GM23338 (cell line): ENCODE measurements around the gene U2SURP. TPM values are rescaled to one million over a fixed set of nuclear protein-coding genes. Genes with fewer than 3 reads are reported as not detected.

Experiments
- ATAC-seq: fragments of 200-7000 bp; cut with Tn5 transposase; 3 replicates; pipeline ENCODE4 v1.9.1; 2020
- DNase-seq: peaks from one replicate; pipeline ENCODE4 v3.0.0-alpha.2; 2015; ENCODE audit warnings: low spot score
- H2AFZ ChIP-seq: fragments of 200-600 bp; sonication (generic); 2 replicates; pipeline ENCODE4 v1.8.0; 2016; ENCODE audit warnings: antibody characterized with exemption, mild to moderate bottlenecking, moderate library complexity
- H3F3A ChIP-seq: fragments of 200-600 bp; sonication (generic); replicated peaks from 2 replicates; pipeline ENCODE4 v1.8.0; 2017; ENCODE audit warnings: antibody characterized with exemption, mixed run types, low read depth
- H3K27ac ChIP-seq: fragments of 200-600 bp; sonication (generic); 2 replicates; pipeline ENCODE4 v1.6.1; 2016; ENCODE audit warnings: low read depth
- H3K27me3 ChIP-seq: fragments of 200-600 bp; sonication (generic); 2 replicates; pipeline ENCODE4 v1.8.0; 2016; ENCODE audit warnings: mild to moderate bottlenecking, mixed run types, moderate library complexity; ENCODE audit not compliant: insufficient read depth
- H3K36me3 ChIP-seq: fragments of 200-600 bp; sonication (generic); 2 replicates; pipeline ENCODE4 v1.8.0; 2016; ENCODE audit warnings: mild to moderate bottlenecking; ENCODE audit not compliant: insufficient read depth
- H3K4me1 ChIP-seq: fragments of 200-600 bp; sonication (generic); 2 replicates; pipeline ENCODE4 v1.8.0; 2016; ENCODE audit warnings: mild to moderate bottlenecking, moderate library complexity; ENCODE audit not compliant: insufficient read depth
- H3K4me2 ChIP-seq: fragments of 200-600 bp; sonication (generic); 2 replicates; pipeline ENCODE4 v1.7.1; 2017; ENCODE audit warnings: mixed run types
- H3K4me3 ChIP-seq: fragments of 200-600 bp; sonication (generic); 2 replicates; pipeline ENCODE4 v1.6.1; 2016; ENCODE audit warnings: mixed run types
- H3K79me2 ChIP-seq: fragments of 200-600 bp; sonication (generic); replicated peaks from 2 replicates; pipeline ENCODE4 v1.8.0; 2017; ENCODE audit warnings: mild to moderate bottlenecking; ENCODE audit not compliant: insufficient read depth
- H3K9me2 ChIP-seq: fragments of 200-600 bp; sonication (generic); 2 replicates; pipeline ENCODE4 v1.8.0; 2017; ENCODE audit not compliant: insufficient read depth
- H4K20me1 ChIP-seq: fragments of 200-600 bp; sonication (generic); replicated peaks from 2 replicates; pipeline ENCODE4 v1.8.0; 2017; ENCODE audit warnings: mild to moderate bottlenecking; ENCODE audit not compliant: insufficient read depth
- H3K27ac Mint-ChIP-seq: 2 replicates; pipeline ENCODE4 v1.8.0; 2020; ENCODE audit warnings: inconsistent platforms, mild to moderate bottlenecking, moderate library complexity, mixed read lengths
- H3K27me3 Mint-ChIP-seq: 3 replicates; pipeline ENCODE4 v1.8.0; 2022; ENCODE audit warnings: low read depth, mild to moderate bottlenecking, moderate library complexity, mixed read lengths, inconsistent platforms; ENCODE audit not compliant: insufficient read depth, poor library complexity
- H3K36me3 Mint-ChIP-seq: 3 replicates; pipeline ENCODE4 v1.8.0; 2021; ENCODE audit warnings: low read depth, mild to moderate bottlenecking, inconsistent platforms, moderate library complexity, mixed read lengths
- H3K4me1 Mint-ChIP-seq: 3 replicates; pipeline ENCODE4 v1.8.0; 2020; ENCODE audit warnings: mild to moderate bottlenecking, inconsistent platforms, mixed read lengths
- H3K4me3 Mint-ChIP-seq: 3 replicates; pipeline ENCODE4 v1.8.0; 2021; ENCODE audit warnings: moderate library complexity, mild to moderate bottlenecking, inconsistent platforms, mixed read lengths
- H3K9me3 Mint-ChIP-seq: 3 replicates; pipeline ENCODE4 v1.8.0; 2020; ENCODE audit warnings: moderate library complexity, mild to moderate bottlenecking, inconsistent platforms, mixed read lengths
- CREB1 ChIP-seq: fragments of 250-450 bp; sonication (Bioruptor Pico); IDR thresholded peaks from 2 replicates; pipeline ENCODE4 v1.5.0; 2020; ENCODE audit warnings: low read depth, mild to moderate bottlenecking, moderate library complexity
- CTCF ChIP-seq, 2 experiments: fragments of 200-600 bp in 1 of 2; sonication (generic) in 1 of 2; conservative IDR thresholded peaks; 2 replicates each; pipeline versions ENCODE4 v1.5.1 to v1.6.1; 2016 to 2017; ENCODE audit warnings: antibody characterized with exemption in 2 of 2, low read depth in 2 of 2, mild to moderate bottlenecking in 2 of 2, moderate library complexity in 1 of 2
- EZH2 ChIP-seq: fragments of 200-600 bp; sonication (generic); IDR thresholded peaks from one replicate; pipeline ENCODE4 v1.8.0; 2017; ENCODE audit warnings: antibody characterized with exemption, mild to moderate bottlenecking, low read depth; ENCODE audit not compliant: unreplicated experiment
- EZH2phosphoT487 ChIP-seq: fragments of 200-600 bp; sonication (generic); IDR thresholded peaks from one replicate; pipeline ENCODE4 v1.8.1; 2018; ENCODE audit warnings: antibody characterized with exemption; ENCODE audit not compliant: unreplicated experiment
- JUNB ChIP-seq: IDR thresholded peaks from one replicate; pipeline ENCODE4 v1.6.1; 2016; ENCODE audit warnings: antibody characterized with exemption; ENCODE audit not compliant: unreplicated experiment
- NANOG ChIP-seq: IDR thresholded peaks from 2 replicates; pipeline ENCODE4 v1.6.1; 2016; ENCODE audit warnings: antibody characterized with exemption, borderline replicate concordance
- POLR2AphosphoS5 ChIP-seq: IDR thresholded peaks from 2 replicates; pipeline ENCODE4 v1.6.1; 2016; ENCODE audit warnings: antibody characterized with exemption, low read depth
- ZNF331 ChIP-seq: fragments of 250-450 bp; sonication (Bioruptor Pico); IDR thresholded peaks from 2 replicates; pipeline ENCODE4 v1.5.0; 2020; ENCODE audit warnings: low read depth, mild to moderate bottlenecking, moderate library complexity
- ZNF462 ChIP-seq: fragments of 250-450 bp; sonication (Bioruptor Pico); IDR thresholded peaks from 2 replicates; pipeline ENCODE4 v1.5.0; 2020; ENCODE audit warnings: mild to moderate bottlenecking, moderate library complexity
- polyA plus RNA-seq: library from polyadenylated mRNA; unstranded; fragments of >200 nt; fragmentation: Nextera tagmentation; extraction: Ambion mirVana; gene quantifications from 2 replicates; pipeline ENCODE4 v1.2.1, GENCODE V29; 2016
- total RNA-seq: library from RNA; depleted of rRNA; stranded (reverse); fragments of >200 nt; shearing (Covaris generic); gene quantifications from 2 replicates; pipeline ENCODE4 v1.2.3, GENCODE V29; 2014
- TF ChIP-seq, protein P1 (sequence below): IDR thresholded peaks from 2 replicates; pipeline ENCODE4 v1.6.1; 2016; ENCODE audit warnings: antibody characterized with exemption
- TF ChIP-seq, protein P2 (sequence below): IDR thresholded peaks from one replicate; pipeline ENCODE4 v1.6.1; 2018; ENCODE audit warnings: antibody characterized with exemption; ENCODE audit not compliant: unreplicated experiment

The U2SURP gene
- total and polyA plus RNA-seq, 2 experiments from 2014 or later = 116 to 372 TPM

GRCh38 chr3:142990721-142991120 lies 10.6 kb upstream of the U2SURP start (continued):
- TF ChIP-seq, protein P1, sequence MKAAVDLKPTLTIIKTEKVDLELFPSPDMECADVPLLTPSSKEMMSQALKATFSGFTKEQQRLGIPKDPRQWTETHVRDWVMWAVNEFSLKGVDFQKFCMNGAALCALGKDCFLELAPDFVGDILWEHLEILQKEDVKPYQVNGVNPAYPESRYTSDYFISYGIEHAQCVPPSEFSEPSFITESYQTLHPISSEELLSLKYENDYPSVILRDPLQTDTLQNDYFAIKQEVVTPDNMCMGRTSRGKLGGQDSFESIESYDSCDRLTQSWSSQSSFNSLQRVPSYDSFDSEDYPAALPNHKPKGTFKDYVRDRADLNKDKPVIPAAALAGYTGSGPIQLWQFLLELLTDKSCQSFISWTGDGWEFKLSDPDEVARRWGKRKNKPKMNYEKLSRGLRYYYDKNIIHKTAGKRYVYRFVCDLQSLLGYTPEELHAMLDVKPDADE = no peak
- TF ChIP-seq POLR2AphosphoS5 = no peak
- TF ChIP-seq NANOG = no peak

GRCh38 chr3:142992323-142992722 lies 9.0 kb upstream of the U2SURP start:
- Histone ChIP-seq H3K4me3 (no peak overlapping the region), H3F3A (no peaks in the 10 kb centered on the region), H2AFZ (peak overlapping the region; percentile 76; the same call in 1 of the 2 replicates), H3K4me2 (no peak overlapping the region), H3K36me3 (no peaks in the 10 kb centered on the region), H3K4me1 (no peaks in the 10 kb centered on the region), H3K27ac (no peak overlapping the region), H3K79me2 (no peaks in the 10 kb centered on the region), H3K27me3 (no peaks in the 10 kb centered on the region), H4K20me1 (no peaks in the 10 kb centered on the region), H3K9me2 (no peaks in the 10 kb centered on the region)
- H3K4me3 Mint-ChIP-seq = no peak overlapping the region
- DNase-seq (no peak), ATAC-seq (no peak)
- H3K36me3 Mint-ChIP-seq = no peaks in the 10 kb centered on the region
- no peaks in the 10 kb centered on the region for H3K9me3 Mint-ChIP-seq
- no peaks in the 10 kb centered on the region for H3K27me3 Mint-ChIP-seq
- peaks cover 5% of the 10 kb centered on the region for H3K4me1 Mint-ChIP-seq
- no peak overlapping the region for H3K27ac Mint-ChIP-seq
- no peak for TF ChIP-seq POLR2AphosphoS5
- TF ChIP-seq CTCF (conservative IDR thresholded peaks at IDR 0.05; ENCODE audit: low read depth in 2 of 2) = no peak
- TF ChIP-seq, protein P2, sequence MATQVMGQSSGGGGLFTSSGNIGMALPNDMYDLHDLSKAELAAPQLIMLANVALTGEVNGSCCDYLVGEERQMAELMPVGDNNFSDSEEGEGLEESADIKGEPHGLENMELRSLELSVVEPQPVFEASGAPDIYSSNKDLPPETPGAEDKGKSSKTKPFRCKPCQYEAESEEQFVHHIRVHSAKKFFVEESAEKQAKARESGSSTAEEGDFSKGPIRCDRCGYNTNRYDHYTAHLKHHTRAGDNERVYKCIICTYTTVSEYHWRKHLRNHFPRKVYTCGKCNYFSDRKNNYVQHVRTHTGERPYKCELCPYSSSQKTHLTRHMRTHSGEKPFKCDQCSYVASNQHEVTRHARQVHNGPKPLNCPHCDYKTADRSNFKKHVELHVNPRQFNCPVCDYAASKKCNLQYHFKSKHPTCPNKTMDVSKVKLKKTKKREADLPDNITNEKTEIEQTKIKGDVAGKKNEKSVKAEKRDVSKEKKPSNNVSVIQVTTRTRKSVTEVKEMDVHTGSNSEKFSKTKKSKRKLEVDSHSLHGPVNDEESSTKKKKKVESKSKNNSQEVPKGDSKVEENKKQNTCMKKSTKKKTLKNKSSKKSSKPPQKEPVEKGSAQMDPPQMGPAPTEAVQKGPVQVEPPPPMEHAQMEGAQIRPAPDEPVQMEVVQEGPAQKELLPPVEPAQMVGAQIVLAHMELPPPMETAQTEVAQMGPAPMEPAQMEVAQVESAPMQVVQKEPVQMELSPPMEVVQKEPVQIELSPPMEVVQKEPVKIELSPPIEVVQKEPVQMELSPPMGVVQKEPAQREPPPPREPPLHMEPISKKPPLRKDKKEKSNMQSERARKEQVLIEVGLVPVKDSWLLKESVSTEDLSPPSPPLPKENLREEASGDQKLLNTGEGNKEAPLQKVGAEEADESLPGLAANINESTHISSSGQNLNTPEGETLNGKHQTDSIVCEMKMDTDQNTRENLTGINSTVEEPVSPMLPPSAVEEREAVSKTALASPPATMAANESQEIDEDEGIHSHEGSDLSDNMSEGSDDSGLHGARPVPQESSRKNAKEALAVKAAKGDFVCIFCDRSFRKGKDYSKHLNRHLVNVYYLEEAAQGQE = no peak
- TF ChIP-seq CREB1 = no peak
- TF ChIP-seq, protein P1 = no peak
- TF ChIP-seq ZNF331 (CRISPR knock-in tag) = no peak
- TF ChIP-seq ZNF462 (CRISPR knock-in tag) = no peak
- TF ChIP-seq NANOG = no peak
- no peak for TF ChIP-seq EZH2phosphoT487
- TF ChIP-seq JUNB = no peak
- no peak for TF ChIP-seq EZH2
